ENCODE data around the gene ADAMTS14. TPM values are rescaled to one million over a fixed set of nuclear protein-coding genes. Genes with fewer than 3 reads are reported as not detected.

Gene ADAMTS14
- total RNA-seq, 1 donor from 2014 or later: 1.3 TPM

DNA sequence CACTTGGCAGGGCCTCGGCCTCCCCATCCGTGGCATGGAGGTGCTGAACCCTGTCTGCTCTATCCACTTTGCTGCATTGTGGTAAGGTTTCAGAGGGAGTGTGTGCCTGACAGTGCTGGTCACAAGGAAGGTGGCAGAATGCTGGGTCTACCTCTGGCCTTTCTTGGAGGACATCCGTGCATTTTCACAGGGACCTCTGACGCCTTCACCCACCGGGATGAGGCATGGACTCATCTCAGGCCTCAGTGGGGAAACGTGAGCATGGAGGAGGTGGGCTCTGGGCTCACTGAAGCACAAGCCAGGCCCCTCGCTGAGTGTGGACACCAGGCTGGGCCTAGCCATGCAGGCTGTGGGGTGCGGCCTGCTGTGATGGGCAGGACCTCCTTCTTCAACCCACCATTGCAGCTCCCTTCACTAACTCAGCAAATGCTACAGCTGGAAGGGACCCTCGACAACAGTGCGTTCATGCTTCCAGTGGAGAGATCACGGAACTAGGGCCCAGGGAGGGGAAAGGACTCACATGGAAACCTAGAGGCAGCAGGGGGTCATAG lies 104.2 kb downstream of the ADAMTS14 start:
- TF ChIP-seq CTCF (IDR thresholded peaks at IDR 0.05; ENCODE audit: insufficient read depth, low read length, poor library complexity, severe bottlenecking): no peak
- no peak for DNase-seq (ENCODE audit: low read depth)
- Histone ChIP-seq H3K27me3 (ENCODE audit: control insufficient read depth, insufficient read depth, low read length) (peaks cover 4% of the 10 kb centered on the region), H3K4me3 (ENCODE audit: low read depth, low read length) (no peak overlapping the region), H3K36me3 (ENCODE audit: control insufficient read depth, insufficient read depth, low read length) (no peaks in the 10 kb centered on the region)

GRCh38 chr10:70777063-70777875 lies 105.0 kb downstream of the ADAMTS14 start:
- no peak for DNase-seq (ENCODE audit: low read depth)
- H3K27me3 ChIP-seq (ENCODE audit: control insufficient read depth, insufficient read depth, low read length): peaks cover 4% of the 10 kb centered on the region
- TF ChIP-seq CTCF (IDR thresholded peaks at IDR 0.05; ENCODE audit: insufficient read depth, low read length, poor library complexity, severe bottlenecking): no peak
- no peaks in the 10 kb centered on the region for H3K36me3 ChIP-seq (ENCODE audit: control insufficient read depth, insufficient read depth, low read length)
- no peak overlapping the region for H3K4me3 ChIP-seq (ENCODE audit: low read depth, low read length)

DNA sequence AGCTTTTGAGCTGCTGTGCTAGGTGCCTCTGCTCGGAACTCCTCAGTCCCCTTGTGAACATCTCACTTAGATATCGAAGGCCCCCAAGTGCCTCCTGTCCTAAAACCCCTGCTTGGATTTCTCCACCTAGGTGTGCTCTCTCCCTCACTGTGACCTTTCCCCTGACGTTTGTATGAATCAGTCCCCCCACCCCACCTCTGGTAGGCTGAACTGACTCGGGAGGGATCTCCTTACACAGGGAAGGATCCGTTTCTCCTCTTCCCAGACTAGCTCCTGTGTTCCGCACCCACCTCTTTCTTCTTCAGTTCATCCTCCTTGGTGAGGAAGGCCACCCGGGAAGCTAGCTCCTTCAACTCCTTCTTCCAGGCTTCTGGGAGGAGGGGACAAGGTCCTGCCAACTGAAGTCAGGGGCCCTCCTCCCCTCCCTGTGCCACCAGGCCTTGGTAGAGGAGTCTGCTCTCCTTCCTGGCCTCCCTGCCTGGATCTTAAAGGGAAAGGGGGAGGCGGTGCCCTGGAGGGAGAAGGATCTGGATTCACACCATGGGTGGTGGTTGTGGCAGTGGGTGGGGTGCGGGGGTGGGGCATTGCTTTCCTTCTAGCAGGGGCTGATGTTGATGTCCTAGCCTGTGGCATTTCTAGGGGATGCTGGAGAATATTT lies 106.1 kb downstream of the ADAMTS14 start:
- Histone ChIP-seq H3K27me3 (ENCODE audit: control insufficient read depth, insufficient read depth, low read length) (peaks cover 4% of the 10 kb centered on the region), H3K36me3 (ENCODE audit: control insufficient read depth, insufficient read depth, low read length) (no peaks in the 10 kb centered on the region), H3K4me3 (ENCODE audit: low read depth, low read length) (no peak overlapping the region)
- no peak for DNase-seq (ENCODE audit: low read depth)
- no peak for TF ChIP-seq CTCF (IDR thresholded peaks at IDR 0.05; ENCODE audit: insufficient read depth, low read length, poor library complexity, severe bottlenecking)

- H3K27me3 ChIP-seq (ENCODE audit: control insufficient read depth, insufficient read depth, low read length): peaks cover 4% of the 10 kb centered on the region
- no peaks in the 10 kb centered on the region for H3K36me3 ChIP-seq (ENCODE audit: control insufficient read depth, insufficient read depth, low read length)
- H3K4me3 ChIP-seq (ENCODE audit: low read depth, low read length): no peak overlapping the region
- no peak for TF ChIP-seq CTCF (IDR thresholded peaks at IDR 0.05; ENCODE audit: insufficient read depth, low read length, poor library complexity, severe bottlenecking)
- no peak for DNase-seq (ENCODE audit: low read depth)
These were observed 106.8 kb downstream of the ADAMTS14 start for GRCh38 chr10:70779088-70779487.

DNA sequence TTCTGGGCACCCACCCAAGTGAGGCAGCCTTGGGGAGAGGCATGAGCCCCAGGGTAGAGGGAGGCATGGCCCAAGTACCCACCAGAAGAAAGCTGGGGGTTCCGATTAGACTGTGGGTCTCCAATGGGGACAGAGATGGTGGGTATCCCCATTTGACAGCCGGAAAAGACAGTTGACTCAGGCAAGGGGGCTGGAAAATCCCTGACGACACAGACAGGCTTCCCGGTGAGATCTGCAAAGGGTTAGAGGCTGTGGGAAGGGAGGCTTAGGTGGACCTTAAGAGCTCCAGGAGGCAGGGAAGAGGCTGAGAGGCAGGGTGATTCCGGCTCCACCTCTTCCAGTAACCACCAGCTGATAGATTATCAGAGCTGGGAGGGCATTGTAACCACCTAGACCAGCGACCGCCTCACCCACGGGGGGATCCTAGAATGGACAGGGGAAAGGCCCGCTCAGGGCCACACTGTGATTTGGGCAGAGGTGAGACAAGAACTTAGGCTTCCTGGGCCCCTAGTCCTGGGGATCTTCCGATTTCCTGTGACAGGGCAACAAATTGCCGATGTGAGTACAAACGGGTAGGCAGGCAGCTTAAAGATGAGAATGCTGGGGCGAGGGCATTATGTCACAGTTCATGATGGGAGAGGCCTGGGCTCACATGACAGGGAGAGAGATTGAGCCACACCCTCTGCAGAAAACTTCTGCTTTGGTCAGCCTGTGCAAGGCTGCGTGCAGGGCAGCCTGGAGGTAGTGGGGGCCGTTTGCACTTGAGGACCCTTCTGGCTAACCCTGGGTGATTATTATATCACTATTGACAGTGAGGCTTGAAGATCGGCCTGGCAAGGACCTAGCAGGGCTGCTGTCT lies 107.4 kb downstream of the ADAMTS14 start:
- no peaks in the 10 kb centered on the region for H3K36me3 ChIP-seq (ENCODE audit: control insufficient read depth, insufficient read depth, low read length)
- no peak for DNase-seq (ENCODE audit: low read depth)
- peaks cover 4% of the 10 kb centered on the region for H3K27me3 ChIP-seq (ENCODE audit: control insufficient read depth, insufficient read depth, low read length)
- no peak for TF ChIP-seq CTCF (IDR thresholded peaks at IDR 0.05; ENCODE audit: insufficient read depth, low read length, poor library complexity, severe bottlenecking)
- no peak overlapping the region for H3K4me3 ChIP-seq (ENCODE audit: low read depth, low read length)

All from kidney epithelial cell (primary cell).